Measurements from ENCODE around the gene LIMK1. TPM values are rescaled to one million over a fixed set of nuclear protein-coding genes. Genes with fewer than 3 reads are reported as not detected.

The LIMK1 gene
- total RNA-seq, 1 experiment from 2014 or later, result 63.8 TPM

DNA sequence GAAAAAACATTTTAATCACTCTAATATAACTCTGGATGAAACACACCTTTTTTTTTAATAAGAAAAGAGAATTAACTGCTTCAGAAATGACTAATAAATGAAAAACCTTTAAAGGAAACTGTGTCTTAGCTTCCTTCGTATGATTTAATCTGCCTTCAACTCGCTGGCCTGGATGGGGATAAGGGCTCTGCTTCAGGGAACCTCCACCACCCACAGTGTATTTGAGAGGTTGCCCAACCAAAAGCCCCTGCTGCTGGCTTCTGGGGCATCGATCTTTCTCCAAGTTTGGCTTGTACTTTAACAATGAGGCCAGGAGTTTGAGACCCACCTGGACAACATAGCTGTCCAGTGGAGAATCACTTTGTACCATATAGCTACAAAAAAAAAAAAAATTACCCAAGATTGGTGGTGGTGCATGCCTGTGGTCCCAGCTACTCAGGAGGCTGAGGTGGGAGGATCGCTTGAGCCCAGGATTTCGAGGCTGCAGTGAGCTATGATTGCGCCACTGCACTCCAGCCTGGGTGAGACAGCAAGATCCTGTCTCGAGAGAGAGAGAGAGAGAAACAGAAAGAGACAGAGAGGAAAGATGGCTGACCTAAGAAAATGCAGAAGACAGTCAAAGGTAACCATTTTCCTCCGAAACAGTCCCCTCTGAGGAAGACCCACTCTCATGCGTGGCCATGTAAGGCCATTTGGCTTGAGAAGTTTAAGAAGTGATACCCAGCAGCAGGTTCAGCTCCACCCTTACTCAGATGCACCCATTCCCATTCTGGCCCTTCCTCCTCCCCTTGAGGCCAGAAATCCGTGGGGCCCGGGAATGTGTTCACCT is 13.6 kb upstream of the LIMK1 start:
- Histone ChIP-seq H3K23me2 (ENCODE audit: insufficient read length, low read depth, low read length, poor library complexity, severe bottlenecking) (no peaks in the 10 kb centered on the region), H3K23ac (ENCODE audit: insufficient read length, low read depth, low read length) (no peak overlapping the region), H3K18ac (ENCODE audit: insufficient read length, low read depth, low read length) (no peak overlapping the region), H3K4me2 (ENCODE audit: insufficient read depth, insufficient read length, low read length) (no peak overlapping the region), H3K56ac (ENCODE audit: insufficient read length, low read depth, low read length) (no peak overlapping the region), H4K91ac (ENCODE audit: insufficient read length, low read depth, low read length) (no peak overlapping the region), H3K79me2 (ENCODE audit: insufficient read depth, low read length) (no peaks in the 10 kb centered on the region), H3K4ac (ENCODE audit: low read depth, low read length) (no peak overlapping the region), H3K27ac (ENCODE audit: insufficient read length, low read depth, low read length) (no peak overlapping the region), H3K4me1 (ENCODE audit: insufficient read depth, low read length) (no peaks in the 10 kb centered on the region), H2BK15ac (ENCODE audit: low read depth, low read length) (no peak overlapping the region), H2AK5ac (ENCODE audit: insufficient read length, low read length) (no peak overlapping the region), H2BK20ac (ENCODE audit: low read depth, low read length, poor library complexity, severe bottlenecking) (no peak overlapping the region), H3K27me3 (ENCODE audit: insufficient read depth, low read length) (no peaks in the 10 kb centered on the region), H3T11ph (ENCODE audit: low read length) (no peak overlapping the region), H2BK120ac (ENCODE audit: low read depth, low read length, poor library complexity, severe bottlenecking) (no peak overlapping the region), H2AFZ (ENCODE audit: low read length) (no peak overlapping the region), H3K9me3 (ENCODE audit: control insufficient read depth, low read depth, low read length) (no peaks in the 10 kb centered on the region), H2BK5ac (ENCODE audit: insufficient read length, low read length) (no peak overlapping the region), H4K20me1 (ENCODE audit: control insufficient read depth, insufficient read depth, insufficient read length) (no peaks in the 10 kb centered on the region), H3K14ac (ENCODE audit: insufficient read depth, low read length) (no peak overlapping the region), H3K79me1 (ENCODE audit: insufficient read depth, low read depth, low read length, poor library complexity, severe bottlenecking) (no peaks in the 10 kb centered on the region), H4K5ac (ENCODE audit: insufficient read length, low read depth, low read length) (no peak overlapping the region), H2BK12ac (ENCODE audit: insufficient read length, low read depth, low read length) (no peak overlapping the region), H3K9ac (ENCODE audit: extremely low read depth, insufficient read length, low read length) (no peak overlapping the region), H4K8ac (replicated peaks; ENCODE audit: insufficient read length, low read depth, low read length) (no peak overlapping the region)
- no CpG with 5 or more reads among the region's 11 CpGs for WGBS (ENCODE audit: extremely low coverage, insufficient read length, low lambda C conversion rate)
- H3K36me3 Mint-ChIP-seq (ENCODE audit: insufficient read depth in 1 of 3, low read depth in 3 of 3), result no peaks in the 10 kb centered on the region
- no peak overlapping the region for H3K4me3 Mint-ChIP-seq
- H3K27ac Mint-ChIP-seq, result no peak overlapping the region; a peak in 1 of 7 replicates
- no peak for DNase-seq
- peaks cover 7 to 17% of the 10 kb centered on the region in 2 experiments; a peak in 3 of 4 replicates for H3K4me1 Mint-ChIP-seq
- H3K27me3 Mint-ChIP-seq (ENCODE audit: low read depth), result peaks cover 1% of the 10 kb centered on the region; the same call in 1 of the 2 replicates
- no peaks in the 10 kb centered on the region for H3K9me3 Mint-ChIP-seq
- TF ChIP-seq, protein P1, sequence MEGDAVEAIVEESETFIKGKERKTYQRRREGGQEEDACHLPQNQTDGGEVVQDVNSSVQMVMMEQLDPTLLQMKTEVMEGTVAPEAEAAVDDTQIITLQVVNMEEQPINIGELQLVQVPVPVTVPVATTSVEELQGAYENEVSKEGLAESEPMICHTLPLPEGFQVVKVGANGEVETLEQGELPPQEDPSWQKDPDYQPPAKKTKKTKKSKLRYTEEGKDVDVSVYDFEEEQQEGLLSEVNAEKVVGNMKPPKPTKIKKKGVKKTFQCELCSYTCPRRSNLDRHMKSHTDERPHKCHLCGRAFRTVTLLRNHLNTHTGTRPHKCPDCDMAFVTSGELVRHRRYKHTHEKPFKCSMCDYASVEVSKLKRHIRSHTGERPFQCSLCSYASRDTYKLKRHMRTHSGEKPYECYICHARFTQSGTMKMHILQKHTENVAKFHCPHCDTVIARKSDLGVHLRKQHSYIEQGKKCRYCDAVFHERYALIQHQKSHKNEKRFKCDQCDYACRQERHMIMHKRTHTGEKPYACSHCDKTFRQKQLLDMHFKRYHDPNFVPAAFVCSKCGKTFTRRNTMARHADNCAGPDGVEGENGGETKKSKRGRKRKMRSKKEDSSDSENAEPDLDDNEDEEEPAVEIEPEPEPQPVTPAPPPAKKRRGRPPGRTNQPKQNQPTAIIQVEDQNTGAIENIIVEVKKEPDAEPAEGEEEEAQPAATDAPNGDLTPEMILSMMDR (conservative IDR thresholded peaks at IDR 0.05), result no peak
